HG03060 (cell line): Measurements from ENCODE around the gene FIBP.
A peak's percentile ranks its signal among the peaks of the same experiment; 100 is the strongest.

ENCODE experiments used
- ATAC-seq: cut with Tn5 transposase; IDR thresholded peaks from one replicate; pipeline ENCODE4 v1.9.1; 2021; ENCODE audit warnings: low read depth, moderate number of reproducible peaks; ENCODE audit not compliant: unreplicated experiment

Gene FIBP

DNA sequence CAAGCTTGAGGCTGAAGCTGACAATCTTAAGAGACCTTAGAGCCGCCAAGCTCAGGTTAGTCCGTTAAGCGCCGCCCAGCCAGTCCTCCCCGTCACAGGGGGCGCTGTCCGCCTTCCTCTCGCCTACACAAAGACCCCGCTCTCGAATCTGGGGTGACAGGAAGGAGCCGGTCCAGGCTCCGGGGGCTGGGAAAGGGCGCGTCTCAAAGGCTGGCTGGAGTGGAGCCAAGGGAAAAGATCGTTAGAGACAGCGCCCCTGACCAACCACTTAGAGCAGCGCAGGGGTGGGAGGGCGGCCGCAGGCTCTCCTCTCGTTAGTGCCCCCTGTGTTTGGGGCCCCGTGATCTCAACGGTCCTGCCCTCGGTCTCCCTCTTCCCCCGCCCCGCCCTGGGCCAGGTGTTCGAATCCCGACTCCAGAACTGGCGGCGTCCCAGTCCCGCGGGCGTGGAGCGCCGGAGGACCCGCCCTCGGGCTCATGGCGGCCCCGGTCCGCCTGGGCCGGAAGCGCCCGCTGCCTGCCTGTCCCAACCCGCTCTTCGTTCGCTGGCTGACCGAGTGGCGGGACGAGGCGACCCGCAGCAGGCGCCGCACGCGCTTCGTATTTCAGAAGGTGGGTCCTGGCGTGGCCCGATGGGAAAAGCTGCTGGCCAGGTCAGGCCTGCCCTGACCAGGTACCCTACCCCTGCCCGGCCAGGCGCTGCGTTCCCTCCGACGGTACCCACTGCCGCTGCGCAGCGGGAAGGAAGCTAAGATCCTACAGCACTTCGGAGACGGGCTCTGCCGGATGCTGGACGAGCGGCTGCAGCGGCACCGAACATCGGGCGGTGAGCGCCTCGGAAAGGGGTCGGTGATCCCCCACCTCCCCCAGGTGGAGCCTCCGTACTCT lies 27.8 kb downstream of the FIBP start, which contains the start of gene MUS81:
Gene MUS81 (plus strand): TSS at position 156 of the 887 bp plus-strand sequence. CDS start 321 bp downstream, at position 477.
- ATAC-seq: peak; percentile 18

DNA sequence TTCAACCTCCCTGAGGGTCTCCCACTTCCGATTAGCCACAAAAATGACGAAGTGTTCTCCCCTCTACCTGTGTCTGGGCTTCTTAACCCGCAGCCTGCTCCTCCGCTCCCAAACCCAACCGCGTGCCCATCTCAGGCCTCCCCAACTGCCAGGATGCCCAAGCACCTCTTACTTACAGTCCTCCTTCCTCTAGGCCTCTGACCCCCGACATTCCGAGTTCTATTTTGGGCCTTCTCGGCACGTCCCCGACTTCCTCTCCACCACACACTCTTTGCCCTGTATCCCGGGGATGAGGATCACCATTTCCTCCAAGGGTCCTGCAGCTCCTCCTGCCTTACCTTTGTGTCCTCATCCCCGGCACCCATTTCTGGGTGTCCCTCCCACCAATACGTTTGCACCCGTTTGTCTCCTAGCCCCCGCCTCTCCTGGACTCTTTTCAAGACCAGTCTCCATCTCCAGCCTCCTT lies 28.4 kb downstream of the FIBP start:
- no peak for ATAC-seq

- peak; percentile 39 for ATAC-seq
Observed at GRCh38 chr11:65859095-65859811, 29.0 kb downstream of the FIBP start.

- no peak for ATAC-seq
Observed at GRCh38 chr11:65858681-65859087, 29.6 kb downstream of the FIBP start.

- peak; percentile 30 for ATAC-seq
Observed at GRCh38 chr11:65857853-65858680, 30.2 kb downstream of the FIBP start, which contains the start of gene CFL1. TSS of gene CFL1 (minus strand) at chr11:65858180. CDS start at chr11:65858099, 81 bp downstream.

GRCh38 chr11:65857500-65857852 lies 30.8 kb downstream of the FIBP start:
- ATAC-seq: no peak

GRCh38 chr11:65856689-65857499 lies 31.4 kb downstream of the FIBP start:
- ATAC-seq: no peak

DNA sequence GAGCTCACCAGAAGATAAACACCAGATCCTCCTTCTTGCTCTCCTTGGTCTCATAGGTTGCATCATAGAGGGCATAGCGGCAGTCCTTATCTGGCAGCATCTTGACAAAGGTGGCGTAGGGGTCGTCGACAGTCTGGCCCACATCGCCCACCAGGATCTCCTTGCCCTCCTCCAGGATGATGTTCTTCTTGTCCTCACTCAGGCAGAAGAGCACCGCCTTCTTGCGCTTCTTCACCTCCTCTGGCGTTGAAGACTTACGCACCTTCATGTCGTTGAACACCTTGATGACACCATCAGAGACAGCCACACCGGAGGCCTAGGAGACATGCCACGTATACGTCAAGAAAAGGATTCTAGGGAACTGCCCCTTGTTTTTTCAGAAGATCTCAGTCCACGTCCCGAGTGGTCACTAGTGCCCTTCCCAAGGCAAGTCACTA lies 32.3 kb downstream of the FIBP start:
- ATAC-seq: no peak

DNA sequence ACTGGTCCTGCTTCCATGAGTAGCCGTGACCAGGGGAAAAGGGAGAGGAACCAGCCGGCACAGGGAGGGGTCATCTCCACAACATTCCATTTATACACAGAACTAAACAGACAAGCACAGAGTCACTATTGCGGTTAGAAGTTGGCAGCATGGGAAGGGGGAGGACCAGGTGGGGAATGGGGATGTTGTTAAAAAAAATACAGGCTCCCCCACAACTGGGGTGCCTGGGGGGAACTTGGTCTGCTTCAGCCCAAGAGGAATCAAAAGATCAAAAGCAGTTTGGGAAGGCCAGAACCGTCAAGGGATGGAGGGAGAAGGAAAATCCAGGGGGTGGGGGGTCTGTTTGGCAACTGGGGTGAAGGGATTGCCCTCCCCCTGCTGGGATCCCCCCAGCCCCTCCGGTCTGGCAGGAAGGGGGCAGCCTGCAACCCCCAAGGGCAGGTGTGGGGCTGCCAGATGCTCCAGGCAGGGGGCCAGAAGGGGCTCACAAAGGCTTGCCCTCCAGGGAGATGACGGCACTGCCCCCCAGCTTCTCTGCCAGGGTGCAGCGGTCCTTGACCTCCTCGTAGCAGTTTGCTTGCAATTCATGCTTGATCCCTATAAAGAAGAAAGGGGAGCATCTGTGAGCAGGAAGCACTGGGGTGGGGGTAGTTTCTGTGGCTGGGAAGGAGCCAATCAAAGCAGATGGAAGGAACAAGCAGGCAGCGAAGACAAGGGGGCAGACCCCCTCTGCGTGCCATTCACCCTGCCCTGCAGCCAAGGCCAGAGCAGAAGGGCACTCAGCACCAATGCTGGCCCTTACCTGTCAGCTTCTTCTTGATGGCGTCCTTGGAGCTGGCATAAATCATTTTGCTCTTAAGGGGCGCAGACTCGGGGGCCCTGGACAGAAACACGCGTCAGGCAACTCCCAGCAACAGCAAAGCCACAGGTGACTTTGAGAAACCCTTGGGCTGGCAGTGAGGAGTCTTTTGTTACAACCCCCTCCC lies 33.1 kb downstream of the FIBP start:
- no peak for ATAC-seq

- ATAC-seq: no peak
Observed at GRCh38 chr11:65854161-65854592, 34.1 kb downstream of the FIBP start.

DNA sequence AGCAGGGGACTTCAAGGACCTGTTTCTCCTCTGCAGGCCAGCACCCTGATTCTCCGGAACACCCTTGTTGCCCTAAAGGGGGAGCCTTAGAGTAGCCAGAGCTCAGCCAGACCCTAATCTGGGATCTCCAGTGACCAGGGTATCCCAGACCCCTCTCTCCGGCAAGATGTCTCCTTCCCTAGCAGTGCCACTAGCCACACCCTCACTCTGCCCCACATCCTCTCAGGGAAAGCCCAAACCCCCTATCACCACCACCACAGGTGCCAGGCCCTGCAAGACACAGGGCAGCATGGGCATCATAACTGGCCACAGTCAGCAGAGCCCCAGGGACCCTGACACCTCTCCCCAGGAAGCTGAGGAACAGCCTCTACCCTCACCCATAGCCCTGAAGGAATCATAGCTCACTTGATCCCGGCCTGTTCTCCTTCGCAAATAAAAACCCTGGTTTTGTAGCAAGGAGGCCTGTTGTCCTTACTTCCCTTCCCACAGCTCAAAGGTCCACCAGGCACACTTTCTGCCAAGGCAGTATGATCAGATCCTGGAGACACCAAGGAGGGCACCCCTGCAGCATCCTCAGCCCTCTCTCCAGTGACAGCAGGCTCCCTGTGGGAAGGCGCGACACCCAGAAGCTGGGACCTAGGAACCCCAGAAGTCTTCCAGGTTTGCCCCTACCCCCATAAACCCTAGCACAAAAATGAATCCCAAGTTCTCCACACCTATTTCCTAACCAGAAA lies 34.9 kb downstream of the FIBP start:
- no peak for ATAC-seq

DNA sequence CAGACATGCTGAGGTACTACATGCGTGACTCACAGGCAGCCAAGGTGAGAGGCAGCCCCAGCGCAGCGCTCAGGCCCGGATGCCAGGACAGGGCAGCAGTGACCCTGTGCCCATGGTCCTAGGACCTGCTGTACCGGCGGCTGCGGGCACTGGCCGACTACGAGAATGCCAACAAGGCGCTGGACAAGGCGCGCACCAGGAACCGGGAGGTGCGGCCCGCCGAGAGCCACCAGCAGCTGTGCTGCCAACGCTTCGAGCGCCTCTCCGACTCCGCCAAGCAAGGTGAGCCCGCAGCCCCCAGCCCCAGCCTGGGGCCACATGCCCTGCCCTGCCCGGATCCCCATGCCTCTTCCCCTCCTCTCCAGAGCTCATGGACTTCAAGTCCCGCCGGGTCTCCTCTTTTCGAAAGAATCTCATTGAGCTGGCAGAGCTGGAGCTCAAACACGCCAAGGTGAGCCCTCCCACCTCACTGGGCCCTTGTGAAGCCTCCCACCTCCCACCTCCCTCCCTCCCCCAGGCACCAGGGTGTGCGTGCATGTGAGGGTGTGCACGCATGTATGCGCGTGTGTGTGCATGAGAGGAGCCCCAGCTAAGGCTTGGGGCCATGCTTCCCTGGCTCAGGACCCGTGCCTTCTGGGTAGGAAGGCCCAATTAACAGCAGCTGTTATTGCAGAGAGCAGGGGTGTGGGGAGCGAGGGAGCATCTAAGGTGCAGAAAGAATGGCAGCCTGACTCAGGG lies 35.6 kb downstream of the FIBP start:
- ATAC-seq: no peak

- ATAC-seq: no peak
Observed at GRCh38 chr11:65851811-65852507, 36.3 kb downstream of the FIBP start.

DNA sequence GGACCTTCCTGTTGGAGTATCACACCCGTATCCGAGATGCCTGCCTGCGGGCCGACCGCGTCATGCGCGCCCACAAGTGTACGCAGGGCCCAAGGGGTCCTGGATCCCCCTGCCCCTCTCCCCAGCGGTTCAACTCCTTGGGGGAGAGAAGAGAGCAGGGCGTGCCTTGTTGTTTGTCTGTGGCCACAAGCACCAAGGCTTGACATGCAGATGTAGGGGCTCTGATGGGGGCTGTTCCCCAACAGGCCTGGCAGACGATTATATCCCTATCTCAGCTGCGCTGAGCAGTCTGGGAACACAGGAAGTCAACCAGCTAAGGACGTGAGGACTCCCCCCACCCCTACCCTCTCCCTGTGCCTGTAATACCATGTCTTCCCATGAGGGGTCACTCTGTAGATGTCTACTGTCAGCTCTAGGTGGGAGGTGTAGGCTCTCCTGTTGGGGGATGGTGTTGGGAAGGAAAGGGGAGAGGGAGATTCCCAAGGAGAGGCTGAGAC lies 37.1 kb downstream of the FIBP start:
- no peak for ATAC-seq

GRCh38 chr11:65850217-65851082 lies 37.8 kb downstream of the FIBP start:
- no peak for ATAC-seq
